HG03521 (cell line): ENCODE measurements around the gene VPS37B.
"Not testable (repeated sequence)": the region's sequence is repeated elsewhere in the genome, so short reads cannot be mapped to it uniquely, and the experiment has no call there.

Experiments
- ATAC-seq: cut with Tn5 transposase; IDR thresholded peaks from one replicate; pipeline ENCODE4 v1.9.1; 2021; ENCODE audit warnings: mild to moderate bottlenecking, moderate library complexity; ENCODE audit not compliant: unreplicated experiment

Gene VPS37B

DNA sequence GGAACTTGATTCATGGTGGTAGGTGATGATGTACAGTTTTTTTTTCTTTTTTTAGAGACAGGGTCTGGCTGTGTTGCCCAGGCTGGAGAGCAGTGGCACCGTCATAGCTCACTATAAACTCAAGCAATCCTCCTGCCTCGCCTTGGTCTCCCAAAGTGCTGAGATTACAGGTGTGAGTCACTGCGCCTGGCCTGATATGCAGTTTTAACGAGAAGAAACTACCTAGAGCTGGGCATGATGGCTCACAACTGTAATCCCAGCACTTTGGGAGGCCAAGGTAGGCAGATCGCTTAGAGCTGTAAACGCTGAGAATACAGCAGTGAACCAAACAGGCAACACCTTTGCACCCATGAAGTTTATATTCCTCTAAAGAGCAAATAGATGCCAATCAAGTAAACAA lies 13.0 kb upstream of the VPS37B start:
- no peak for ATAC-seq

DNA sequence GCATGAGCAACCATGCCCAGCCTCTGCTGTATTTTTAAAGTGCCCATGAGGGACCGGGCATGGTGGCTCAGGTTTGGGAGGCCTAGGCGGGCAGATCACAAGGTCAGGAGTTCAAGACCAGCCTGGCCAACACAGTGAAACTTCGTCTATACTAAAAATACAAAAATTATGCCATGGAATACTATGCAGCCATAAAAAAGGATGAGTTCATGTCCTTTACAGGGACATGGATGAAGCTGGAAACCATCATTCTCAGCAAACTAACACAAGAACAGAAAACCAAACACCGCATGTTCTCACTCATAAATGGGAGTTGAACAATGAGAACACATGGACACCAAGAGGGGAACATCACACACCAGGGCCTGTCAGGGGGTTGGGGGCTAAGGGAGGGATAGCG lies 9.3 kb upstream of the VPS37B start:
- not testable (repeated sequence) for ATAC-seq

DNA sequence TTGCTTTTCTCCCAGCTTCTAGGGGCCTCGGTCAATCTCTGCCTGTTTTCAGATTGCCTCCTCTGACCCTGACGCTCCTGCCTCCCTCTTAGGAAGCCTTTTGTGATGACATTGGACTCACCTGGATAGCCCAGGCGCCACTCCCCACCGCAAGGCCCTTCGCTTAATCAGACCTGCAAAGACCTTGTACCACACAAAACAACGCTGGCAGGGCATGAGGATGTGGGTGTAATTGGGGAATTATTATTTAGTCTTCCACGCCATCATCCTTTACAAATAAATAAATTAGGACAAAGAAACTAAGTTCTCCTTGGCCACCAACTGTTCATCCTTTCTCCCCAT lies 7.7 kb upstream of the VPS37B start:
- no peak for ATAC-seq

GRCh38 chr12:122902854-122903692 lies 7.1 kb upstream of the VPS37B start:
- ATAC-seq: no peak

DNA sequence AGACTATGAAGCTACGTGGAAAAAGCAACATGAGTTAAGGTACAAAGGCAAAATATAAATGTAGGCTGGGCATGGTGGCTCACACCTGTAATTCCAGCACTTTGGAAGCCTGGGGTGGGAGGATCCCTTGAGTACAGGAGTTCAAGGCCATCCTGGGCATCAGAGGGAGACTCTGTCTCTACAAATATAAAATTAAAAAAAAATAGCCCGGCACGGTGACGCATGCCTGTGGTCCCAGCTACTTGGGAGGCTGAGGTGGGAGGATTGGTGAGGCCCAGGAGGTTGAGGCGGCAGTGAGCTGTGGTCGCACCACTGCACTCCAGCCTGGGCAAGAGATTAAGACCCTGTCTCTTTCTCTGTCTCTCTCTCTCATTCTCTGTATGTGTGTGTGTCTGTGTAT lies 4.0 kb upstream of the VPS37B start:
- ATAC-seq: no peak

- no peak for ATAC-seq
Measured at GRCh38 chr12:122896662-122897061, 738 bp upstream of the VPS37B start.

GRCh38 chr12:122895320-122895703 lies 612 bp downstream of the VPS37B start:
- ATAC-seq: no peak

DNA sequence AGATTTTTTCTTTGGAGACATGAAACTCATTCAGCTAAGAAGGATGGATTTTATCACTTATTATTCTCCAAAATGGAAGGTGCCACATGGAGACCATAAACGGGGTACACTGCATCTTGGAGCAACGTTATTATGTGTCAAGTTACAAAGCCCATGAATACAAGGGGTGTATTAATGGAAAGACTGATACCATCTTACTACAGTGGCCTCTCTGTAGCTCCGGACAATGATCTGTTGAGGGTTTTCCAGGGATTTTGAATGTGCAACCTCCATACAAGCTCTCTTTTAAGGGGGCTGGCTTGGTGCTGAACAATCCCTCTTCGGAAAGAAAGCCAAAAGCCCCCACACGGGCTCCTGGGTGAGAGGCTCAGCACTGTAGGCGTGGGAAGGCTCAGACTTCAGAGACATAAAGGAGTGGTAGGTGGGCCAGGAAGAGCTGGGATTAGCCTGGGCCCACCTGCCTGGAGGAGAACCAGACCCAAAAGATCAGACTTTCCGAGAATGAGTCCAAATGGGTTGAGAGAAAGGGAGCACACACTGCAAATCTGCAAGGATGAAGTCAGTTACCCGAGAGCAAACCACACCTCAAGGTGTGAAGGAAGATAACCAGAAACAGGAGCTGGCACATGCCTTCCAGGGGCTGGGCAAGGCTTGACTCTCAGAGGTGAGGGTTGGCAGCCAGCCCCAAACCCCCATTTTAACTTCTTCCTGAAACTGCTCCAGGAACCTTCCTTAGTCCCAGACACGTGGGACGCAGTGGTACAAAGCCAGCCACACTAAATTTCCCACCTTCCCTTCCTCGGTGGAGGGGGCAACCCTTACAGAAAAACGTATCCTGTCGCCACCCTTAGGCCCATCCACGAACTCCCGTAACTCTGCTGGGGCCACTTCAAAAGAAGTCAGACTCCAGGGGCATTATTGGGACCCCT lies 1.5 kb downstream of the VPS37B start:
- no peak for ATAC-seq

GRCh38 chr12:122893208-122894153 lies 2.4 kb downstream of the VPS37B start:
- no peak for ATAC-seq

- ATAC-seq: not testable (repeated sequence)
Measured at GRCh38 chr12:122892724-122893123, 3.2 kb downstream of the VPS37B start.

DNA sequence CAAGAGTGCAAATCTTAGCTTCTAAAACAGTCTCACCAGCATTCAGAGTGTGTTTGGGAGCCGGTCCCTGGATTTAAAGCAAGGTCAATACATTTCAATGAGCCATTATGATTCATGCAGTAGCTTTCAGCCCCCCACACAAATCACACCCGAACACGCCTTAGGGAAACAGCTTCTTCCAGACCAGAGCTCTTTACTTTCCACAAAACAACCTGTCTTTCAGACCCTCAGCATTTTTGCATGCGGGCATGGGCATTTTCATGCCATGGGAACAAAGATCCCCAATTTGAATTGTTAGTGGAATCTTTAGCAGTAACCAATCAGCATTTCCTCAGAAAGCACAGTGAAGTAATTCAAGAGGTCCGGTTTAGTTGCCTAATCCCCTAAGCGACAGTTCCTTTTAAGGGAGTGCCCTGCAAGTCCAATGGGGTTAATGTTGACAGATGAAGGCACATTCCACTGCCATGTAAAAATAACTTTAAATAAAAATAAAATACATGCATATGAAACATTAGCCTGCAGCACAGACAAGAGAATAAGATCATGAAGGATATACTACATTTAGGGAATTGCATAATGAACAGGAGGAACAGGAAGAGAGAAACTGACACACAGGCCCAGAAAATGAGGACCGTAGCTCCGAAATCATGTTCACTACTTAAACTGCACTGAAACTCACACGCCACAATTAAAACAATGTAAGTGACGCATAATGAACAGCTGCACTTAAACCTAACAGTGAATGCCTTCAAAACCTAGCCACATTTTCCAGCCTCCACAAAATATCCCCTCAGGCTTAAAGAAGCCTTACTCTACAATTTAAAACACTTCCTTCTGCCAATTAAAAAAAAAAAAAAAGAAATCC lies 4.0 kb downstream of the VPS37B start:
- ATAC-seq: no peak

- no peak for ATAC-seq
Measured at GRCh38 chr12:122889761-122890520, 6.0 kb downstream of the VPS37B start.

- ATAC-seq: peak; percentile 55
Measured at GRCh38 chr12:122888232-122888752, 7.6 kb downstream of the VPS37B start.

- peak; percentile 14 for ATAC-seq
Measured at GRCh38 chr12:122887819-122888212, 8.1 kb downstream of the VPS37B start.

GRCh38 chr12:122886851-122887818 lies 8.8 kb downstream of the VPS37B start:
- ATAC-seq: peak; percentile 55

GRCh38 chr12:122886161-122886560 lies 9.8 kb downstream of the VPS37B start:
- ATAC-seq: no peak

- no peak for ATAC-seq
Measured at GRCh38 chr12:122884860-122885259, 11.1 kb downstream of the VPS37B start.
